HEK293 (cell line): ENCODE results near the gene RHBDL3.

Experiments used
- BCL11A ChIP-seq: fragments of 450-650 bp; formaldehyde crosslinking; IDR thresholded peaks from 2 replicates; pipeline ENCODE4 v1.5.1; 2016; ENCODE audit warnings: low read depth, missing biosample characterization, missing genetic modification characterization
- CTCF ChIP-seq: fragments of 450-650 bp; formaldehyde crosslinking; IDR thresholded peaks from 2 replicates; pipeline ENCODE4 v1.5.1; 2016; ENCODE audit warnings: missing biosample characterization, missing genetic modification characterization
- GLI4 ChIP-seq: fragments of 450-650 bp; formaldehyde crosslinking; IDR thresholded peaks from 2 replicates; pipeline ENCODE4 v1.5.1; 2016; ENCODE audit warnings: missing biosample characterization, missing genetic modification characterization
- HIC1 ChIP-seq: fragments of 450-650 bp; formaldehyde crosslinking; IDR thresholded peaks from 2 replicates; pipeline ENCODE4 v1.5.1; 2016; ENCODE audit warnings: missing biosample characterization, missing genetic modification characterization
- MEIS1 ChIP-seq: sonication (generic); formaldehyde crosslinking; IDR thresholded peaks from 2 replicates; pipeline ENCODE4 v1.8.1; 2022; ENCODE audit warnings: missing genetic modification reagents, mild to moderate bottlenecking, borderline replicate concordance
- PRDM1 ChIP-seq: fragments of 450-650 bp; formaldehyde crosslinking; IDR thresholded peaks from 2 replicates; pipeline ENCODE4; 2016; ENCODE audit warnings: missing biosample characterization, missing genetic modification characterization
- PRDM10 ChIP-seq: fragments of 450-650 bp; formaldehyde crosslinking; IDR thresholded peaks from 2 replicates; pipeline ENCODE4 v1.5.1; 2016; ENCODE audit warnings: missing biosample characterization, missing genetic modification characterization
- REST ChIP-seq: fragments of 450-650 bp; formaldehyde crosslinking; IDR thresholded peaks from 2 replicates; pipeline ENCODE4 v1.5.1; 2016; ENCODE audit warnings: missing biosample characterization, missing genetic modification characterization
- SETDB1 ChIP-seq: IDR thresholded peaks from one replicate; pipeline ENCODE4 v1.6.1; 2017; ENCODE audit warnings: mild to moderate bottlenecking, low read length, moderate library complexity, mixed read lengths; ENCODE audit not compliant: insufficient read length
- ZBTB1 ChIP-seq: fragments of 450-650 bp; formaldehyde crosslinking; IDR thresholded peaks from 2 replicates; pipeline ENCODE4 v1.5.1; 2016; ENCODE audit warnings: missing biosample characterization, missing genetic modification characterization
- ZBTB21 ChIP-seq: fragments of 450-650 bp; formaldehyde crosslinking; IDR thresholded peaks from 2 replicates; pipeline ENCODE4 v1.5.1; 2017; ENCODE audit warnings: missing biosample characterization, missing genetic modification characterization
- ZNF561 ChIP-seq: fragments of 450-650 bp; IDR thresholded peaks from 2 replicates; pipeline ENCODE4 v1.5.1; 2018; ENCODE audit warnings: missing biosample characterization, missing genetic modification characterization, borderline replicate concordance
- ZNF670 ChIP-seq: fragments of 450-650 bp; formaldehyde crosslinking; IDR thresholded peaks from 2 replicates; pipeline ENCODE4 v1.5.1; 2016; ENCODE audit warnings: missing biosample characterization, missing genetic modification characterization, low read depth
- ZNF843 ChIP-seq: fragments of 450-650 bp; formaldehyde crosslinking; IDR thresholded peaks from 2 replicates; pipeline ENCODE4 v1.5.1; 2016; ENCODE audit warnings: missing biosample characterization, missing genetic modification characterization

GRCh38 chr17:32240750-32241149 is 24.9 kb upstream of the RHBDL3 start:
- TF ChIP-seq HIC1 (tag by site-specific recombination), result no peak
- TF ChIP-seq CTCF (tag by site-specific recombination), result no peak
- TF ChIP-seq GLI4 (tag by site-specific recombination), result no peak
- no peak for TF ChIP-seq ZNF843 (tag by site-specific recombination)
- peak; percentile 96 for TF ChIP-seq REST (tag by site-specific recombination)
- TF ChIP-seq PRDM1 (tag by site-specific recombination), result no peak
- TF ChIP-seq BCL11A (tag by site-specific recombination), result no peak
- no peak for TF ChIP-seq ZBTB21 (tag by site-specific recombination)
- TF ChIP-seq ZNF670 (tag by site-specific recombination), result no peak
- no peak for TF ChIP-seq SETDB1
- TF ChIP-seq MEIS1, result no peak
- TF ChIP-seq ZNF561, result no peak
- TF ChIP-seq ZBTB1 (tag by site-specific recombination), result no peak
- no peak for TF ChIP-seq PRDM10 (tag by site-specific recombination)
